ENCODE results near the gene SH3D19.
"Not testable (repeated sequence)": the region's sequence is repeated elsewhere in the genome, so short reads cannot be mapped to it uniquely, and the experiment has no call there.

- not testable (repeated sequence) for TF ChIP-seq CTCF (conservative IDR thresholded peaks at IDR 0.05); ZFX (IDR thresholded peaks at IDR 0.05)
These were observed 3.2 kb downstream of the SH3D19 start for GRCh38 chr4:151322161-151322560.
